WERI-Rb-1 (cell line): Measurements from ENCODE around the gene CLDN2.
"Not testable (repeated sequence)": the region's sequence is repeated elsewhere in the genome, so short reads cannot be mapped to it uniquely, and the experiment has no call there.

Experiments
- DNase-seq: peaks from one replicate; pipeline ENCODE4 v3.0.0-alpha.2; 2020
- H3K27ac ChIP-seq: fragments of 250-450 bp; sonication (Bioruptor Pico); 2 replicates; pipeline ENCODE4 v1.5.1; 2020; ENCODE audit warnings: mild to moderate bottlenecking, moderate library complexity
- H3K27me3 ChIP-seq: fragments of 250-450 bp; sonication (Bioruptor Pico); 2 replicates; pipeline ENCODE4 v1.5.1; 2021; ENCODE audit warnings: mild to moderate bottlenecking, low read depth, moderate library complexity; ENCODE audit not compliant: insufficient read depth, severe bottlenecking
- H3K36me3 ChIP-seq: fragments of 250-450 bp; sonication (Bioruptor Pico); 2 replicates; pipeline ENCODE4 v1.5.1; 2020; ENCODE audit warnings: mild to moderate bottlenecking, moderate library complexity
- H3K4me3 ChIP-seq: 2 replicates; pipeline ENCODE4 v1.5.1; 2011; ENCODE audit warnings: low read depth, mild to moderate bottlenecking, control low read depth, low read length
- H3K9me3 ChIP-seq: fragments of 250-450 bp; sonication (Bioruptor Pico); 2 replicates; pipeline ENCODE4 v1.5.1; 2021; ENCODE audit warnings: mild to moderate bottlenecking, moderate library complexity; ENCODE audit not compliant: severe bottlenecking
- TF ChIP-seq, protein P1 (sequence below): IDR thresholded peaks from 2 replicates; pipeline ENCODE4 v1.5.1; 2011; ENCODE audit warnings: low read depth, mild to moderate bottlenecking, control low read depth, inconsistent platforms, low read length

The CLDN2 gene

DNA sequence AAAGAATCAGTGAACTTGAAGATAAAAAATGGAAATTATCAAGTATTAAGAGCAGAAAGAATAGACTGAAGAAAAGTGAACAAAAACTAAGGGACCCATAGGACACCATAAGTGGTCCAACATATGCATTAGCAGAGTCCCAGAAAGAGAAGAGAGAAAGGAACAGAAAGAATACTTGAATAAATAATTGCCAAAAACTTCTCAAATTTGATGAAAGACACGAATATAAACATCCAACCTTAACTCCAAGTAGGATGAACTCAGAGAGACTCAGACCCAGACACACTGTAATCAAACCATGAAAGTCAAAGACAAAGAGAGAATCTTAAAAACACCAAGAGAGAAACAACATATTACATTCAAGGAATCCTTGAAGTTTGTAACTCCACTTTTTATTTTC is 44.1 kb downstream of the CLDN2 start:
- TF ChIP-seq, protein P1, sequence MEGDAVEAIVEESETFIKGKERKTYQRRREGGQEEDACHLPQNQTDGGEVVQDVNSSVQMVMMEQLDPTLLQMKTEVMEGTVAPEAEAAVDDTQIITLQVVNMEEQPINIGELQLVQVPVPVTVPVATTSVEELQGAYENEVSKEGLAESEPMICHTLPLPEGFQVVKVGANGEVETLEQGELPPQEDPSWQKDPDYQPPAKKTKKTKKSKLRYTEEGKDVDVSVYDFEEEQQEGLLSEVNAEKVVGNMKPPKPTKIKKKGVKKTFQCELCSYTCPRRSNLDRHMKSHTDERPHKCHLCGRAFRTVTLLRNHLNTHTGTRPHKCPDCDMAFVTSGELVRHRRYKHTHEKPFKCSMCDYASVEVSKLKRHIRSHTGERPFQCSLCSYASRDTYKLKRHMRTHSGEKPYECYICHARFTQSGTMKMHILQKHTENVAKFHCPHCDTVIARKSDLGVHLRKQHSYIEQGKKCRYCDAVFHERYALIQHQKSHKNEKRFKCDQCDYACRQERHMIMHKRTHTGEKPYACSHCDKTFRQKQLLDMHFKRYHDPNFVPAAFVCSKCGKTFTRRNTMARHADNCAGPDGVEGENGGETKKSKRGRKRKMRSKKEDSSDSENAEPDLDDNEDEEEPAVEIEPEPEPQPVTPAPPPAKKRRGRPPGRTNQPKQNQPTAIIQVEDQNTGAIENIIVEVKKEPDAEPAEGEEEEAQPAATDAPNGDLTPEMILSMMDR = no peak
- Histone ChIP-seq H3K27ac (no peak overlapping the region), H3K9me3 (no peaks in the 10 kb centered on the region), H3K36me3 (no peaks in the 10 kb centered on the region), H3K27me3 (peaks cover 2% of the 10 kb centered on the region), H3K4me3 (no peak overlapping the region)
- DNase-seq = no peak

DNA sequence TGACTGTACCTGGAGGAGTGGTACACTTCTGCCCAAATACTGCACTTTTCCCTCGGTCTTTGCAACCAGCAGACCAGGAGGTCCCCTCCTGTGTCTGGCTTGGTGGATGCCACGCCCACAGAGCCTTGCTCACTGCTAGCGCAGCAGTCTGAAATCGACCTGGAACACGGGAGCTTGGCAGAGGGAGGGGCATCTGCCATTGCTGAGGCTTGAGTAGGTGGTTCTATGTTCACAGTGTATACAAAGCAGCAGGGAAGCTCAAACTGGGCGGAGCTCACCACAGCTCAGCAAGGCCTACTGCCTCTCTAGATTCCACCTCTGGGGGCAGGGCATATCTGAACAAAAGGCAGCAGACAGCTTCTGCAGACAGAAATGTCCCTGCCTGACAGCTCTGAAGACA is 46.3 kb downstream of the CLDN2 start:
- not testable (repeated sequence) for H3K36me3 ChIP-seq, H3K9me3 ChIP-seq, DNase-seq, H3K4me3 ChIP-seq, H3K27ac ChIP-seq, H3K27me3 ChIP-seq

DNA sequence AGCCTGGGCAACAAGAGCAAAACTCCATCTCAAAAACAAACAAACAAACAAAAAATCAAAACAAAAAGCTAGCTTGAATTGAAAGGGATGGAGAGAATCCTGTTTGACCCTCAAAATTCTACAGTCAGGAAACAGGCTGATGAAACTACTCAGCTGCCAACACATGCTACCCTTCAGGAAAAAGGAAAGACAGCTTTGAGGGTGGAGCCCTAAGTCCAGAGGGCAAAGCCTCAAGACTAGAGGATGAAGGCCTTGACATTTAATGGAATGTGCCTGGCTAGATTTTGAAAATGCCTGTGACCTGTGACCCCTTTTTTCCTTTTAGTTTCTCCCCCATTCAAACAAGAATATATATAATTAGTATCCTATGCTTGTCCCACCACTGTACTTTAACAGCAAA is 52.7 kb downstream of the CLDN2 start:
- Histone ChIP-seq H3K27ac (no peak overlapping the region), H3K9me3 (no peaks in the 10 kb centered on the region), H3K27me3 (peaks cover 3% of the 10 kb centered on the region), H3K36me3 (no peaks in the 10 kb centered on the region), H3K4me3 (no peak overlapping the region)
- TF ChIP-seq, protein P1 = no peak
- DNase-seq = no peak

DNA sequence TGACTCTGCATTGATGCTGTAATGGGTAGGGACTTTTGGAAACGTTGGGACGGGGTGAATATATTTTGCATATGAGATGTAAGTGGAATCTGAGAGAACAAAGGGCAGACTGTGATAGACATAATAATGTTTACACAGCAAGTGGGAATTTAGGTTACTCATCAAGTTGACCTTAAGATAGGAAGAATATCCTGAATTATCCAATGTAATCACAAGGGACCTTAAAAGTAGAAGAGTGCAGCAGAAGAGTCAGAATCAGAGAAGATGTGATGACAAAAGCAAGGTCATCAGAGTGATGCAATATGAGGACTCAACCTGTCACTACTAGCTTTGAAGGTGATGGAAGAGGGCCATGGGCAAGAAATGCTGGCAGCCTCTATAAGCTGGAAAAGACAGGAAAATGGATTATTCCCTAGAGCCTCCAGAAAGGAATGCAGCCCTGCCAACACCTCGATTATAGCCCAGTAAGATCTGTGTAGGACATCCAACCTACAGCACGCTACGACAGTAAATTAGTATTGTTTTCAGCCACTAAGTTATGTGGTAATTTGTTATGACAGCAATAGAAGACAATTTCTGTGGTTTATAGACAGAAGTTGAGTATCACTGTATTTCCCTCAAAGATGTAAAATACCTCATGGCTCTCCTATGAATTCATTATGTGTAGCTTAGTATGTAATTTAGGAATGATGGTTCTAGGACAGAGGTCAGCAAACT is 53.4 kb downstream of the CLDN2 start:
- no peak for DNase-seq
- Histone ChIP-seq H3K36me3 (no peaks in the 10 kb centered on the region), H3K4me3 (no peak overlapping the region), H3K27ac (no peak overlapping the region), H3K27me3 (peaks cover 3% of the 10 kb centered on the region), H3K9me3 (no peaks in the 10 kb centered on the region)
- TF ChIP-seq, protein P1 = no peak

DNA sequence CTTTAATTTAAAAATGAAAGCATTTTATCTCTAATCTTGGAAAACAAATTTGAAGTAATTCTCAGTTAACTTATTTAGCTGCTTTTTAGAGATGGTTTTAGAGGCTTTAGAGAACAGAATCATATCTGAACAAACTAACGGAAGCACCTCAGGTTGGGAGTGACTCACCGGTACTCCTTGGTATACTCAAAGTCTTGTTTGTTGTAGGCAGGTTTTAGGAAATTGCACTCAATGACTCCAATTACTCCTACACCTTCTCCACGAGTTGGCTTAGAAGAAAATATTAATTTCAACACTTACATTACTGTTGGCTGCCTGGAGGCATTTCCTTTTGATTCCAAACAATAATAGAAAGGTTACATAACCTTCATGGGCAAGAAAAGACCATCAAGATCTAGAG is 56.2 kb downstream of the CLDN2 start:
- Histone ChIP-seq H3K4me3 (no peak overlapping the region), H3K27me3 (peaks cover 3% of the 10 kb centered on the region), H3K36me3 (no peaks in the 10 kb centered on the region), H3K27ac (no peak overlapping the region), H3K9me3 (no peaks in the 10 kb centered on the region)
- no peak for DNase-seq
- TF ChIP-seq, protein P1 = no peak
